ENCODE measurements around the gene MSH5. TPM values are rescaled to one million over a fixed set of nuclear protein-coding genes. Genes with fewer than 3 reads are reported as not detected.

Gene MSH5
- total RNA-seq, 1 experiment from 2014 or later: 43.1 TPM

DNA sequence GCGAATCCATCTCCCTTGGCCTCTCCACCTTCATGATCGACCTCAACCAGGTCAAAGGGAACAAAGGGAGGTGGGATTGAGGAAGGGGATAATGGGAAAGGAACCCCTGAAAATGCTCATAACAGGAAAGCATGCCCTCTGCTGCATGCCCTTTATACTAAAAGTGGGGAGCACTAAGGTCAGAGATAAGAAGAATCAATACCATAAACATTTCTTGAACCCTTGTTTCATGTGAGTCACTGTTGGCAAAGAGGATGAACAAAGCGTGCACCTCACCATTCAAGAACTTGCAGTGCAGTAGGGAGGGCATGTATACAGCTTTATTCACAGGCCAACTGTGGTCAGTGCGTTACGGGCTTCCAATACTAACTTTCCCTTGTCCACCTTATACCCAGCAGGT is 21.0 kb downstream of the MSH5 start:
- TF ChIP-seq CTCF (IDR thresholded peaks at IDR 0.05) (no peak), KAT7 (CRISPR knock-in tag; IDR thresholded peaks at IDR 0.05; ENCODE audit: borderline replicate concordance) (no peak), JUN (CRISPR knock-in tag; IDR thresholded peaks at IDR 0.05) (no peak), USF1 (CRISPR knock-in tag; IDR thresholded peaks at IDR 0.05) (no peak), FOXJ3 (CRISPR knock-in tag; IDR thresholded peaks at IDR 0.05; ENCODE audit: borderline replicate concordance) (no peak), SMAD4 (CRISPR knock-in tag; IDR thresholded peaks at IDR 0.05) (no peak), EMX1 (CRISPR knock-in tag; IDR thresholded peaks at IDR 0.05) (no peak), FOXP4 (CRISPR knock-in tag; IDR thresholded peaks at IDR 0.05) (no peak), ZNF263 (CRISPR knock-in tag; IDR thresholded peaks at IDR 0.05; ENCODE audit: low read depth) (no peak), OVOL2 (CRISPR knock-in tag; IDR thresholded peaks at IDR 0.05; ENCODE audit: borderline replicate concordance) (no peak), ZNF671 (CRISPR knock-in tag; IDR thresholded peaks at IDR 0.05) (no peak), IRF2 (CRISPR knock-in tag; IDR thresholded peaks at IDR 0.05; ENCODE audit: borderline replicate concordance, low read depth) (no peak), NR3C1 (CRISPR knock-in tag; conservative IDR thresholded peaks at IDR 0.05; ENCODE audit: low read depth) (no peak), ZNF423 (CRISPR knock-in tag; IDR thresholded peaks at IDR 0.05) (no peak)
- TF ChIP-seq, protein P1, sequence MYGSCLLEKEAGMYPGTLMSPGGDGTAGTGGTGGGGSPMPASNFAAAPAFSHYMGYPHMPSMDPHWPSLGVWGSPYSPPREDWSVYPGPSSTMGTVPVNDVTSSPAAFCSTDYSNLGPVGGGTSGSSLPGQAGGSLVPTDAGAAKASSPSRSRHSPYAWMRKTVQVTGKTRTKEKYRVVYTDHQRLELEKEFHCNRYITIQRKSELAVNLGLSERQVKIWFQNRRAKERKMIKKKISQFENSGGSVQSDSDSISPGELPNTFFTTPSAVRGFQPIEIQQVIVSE (CRISPR knock-in tag; IDR thresholded peaks at IDR 0.05; ENCODE audit: borderline replicate concordance): no peak
- TF ChIP-seq, protein P2, sequence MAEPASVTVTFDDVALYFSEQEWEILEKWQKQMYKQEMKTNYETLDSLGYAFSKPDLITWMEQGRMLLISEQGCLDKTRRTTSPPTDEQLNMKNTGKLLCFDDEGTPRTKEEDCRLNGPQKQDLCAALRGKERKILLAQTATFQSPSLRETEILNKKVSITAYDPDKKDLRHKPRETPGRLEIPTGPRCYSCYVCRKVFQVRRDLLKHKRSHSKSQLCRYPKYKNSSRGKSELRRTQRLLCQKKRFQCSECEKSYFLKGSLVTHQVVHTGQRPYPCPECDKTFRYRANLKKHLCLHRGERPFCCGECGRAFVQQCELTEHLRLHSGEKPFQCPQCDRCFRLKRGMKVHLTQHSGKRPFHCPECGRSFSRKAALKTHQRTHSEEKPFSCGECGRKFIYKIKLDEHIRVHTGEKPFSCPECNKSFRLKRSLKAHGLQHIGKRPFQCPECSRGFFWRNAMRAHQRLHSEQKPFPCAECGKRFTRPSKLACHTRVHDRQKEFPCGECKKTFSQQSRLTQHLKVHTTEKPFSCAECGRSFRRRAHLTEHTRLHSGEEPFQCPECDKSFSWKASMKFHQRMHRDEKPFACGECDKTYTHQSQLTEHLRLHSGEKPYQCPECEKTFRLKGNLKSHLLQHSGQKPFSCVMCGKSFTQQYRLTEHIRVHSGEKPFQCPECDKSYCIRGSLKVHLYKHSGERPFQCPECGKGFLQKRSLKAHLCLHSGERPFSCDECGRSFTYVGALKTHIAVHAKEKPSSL (CRISPR knock-in tag; conservative IDR thresholded peaks at IDR 0.05): no peak
- Mint-ChIP-seq H3K4me1 (peaks cover 13% of the 10 kb centered on the region), H3K9me3 (no peaks in the 10 kb centered on the region), H3K27me3 (ENCODE audit: low read depth) (no peaks in the 10 kb centered on the region), H3K4me3 (no peak overlapping the region), H3K36me3 (peaks cover 25% of the 10 kb centered on the region), H3K27ac (no peak overlapping the region)
- POLR2A ChIA-PET: no interaction called here
- DNase-seq (ENCODE audit: low spot score) (no peak), ATAC-seq (no peak)
- CTCF ChIA-PET: interaction anchor here (1.8 kb wide), 1 partner anchor 9 kb away, joined by 8 read pairs; no protein-coding TSS in a partner anchor

- DNase-seq (ENCODE audit: low spot score) (no peak), ATAC-seq (no peak)
- no peaks in the 10 kb centered on the region for H3K27me3 Mint-ChIP-seq (ENCODE audit: low read depth)
- H3K36me3 Mint-ChIP-seq: peaks cover 25% of the 10 kb centered on the region
- no peak overlapping the region for H3K4me3 Mint-ChIP-seq
- ChIA-PET CTCF (interaction anchor here (1.8 kb wide), 1 partner anchor 9 kb away, joined by 8 read pairs; no protein-coding TSS in a partner anchor), POLR2A (no interaction called here)
- no peaks in the 10 kb centered on the region for H3K9me3 Mint-ChIP-seq
- no peak overlapping the region for H3K27ac Mint-ChIP-seq
- peaks cover 19% of the 10 kb centered on the region for H3K4me1 Mint-ChIP-seq
- TF ChIP-seq, protein P3, sequence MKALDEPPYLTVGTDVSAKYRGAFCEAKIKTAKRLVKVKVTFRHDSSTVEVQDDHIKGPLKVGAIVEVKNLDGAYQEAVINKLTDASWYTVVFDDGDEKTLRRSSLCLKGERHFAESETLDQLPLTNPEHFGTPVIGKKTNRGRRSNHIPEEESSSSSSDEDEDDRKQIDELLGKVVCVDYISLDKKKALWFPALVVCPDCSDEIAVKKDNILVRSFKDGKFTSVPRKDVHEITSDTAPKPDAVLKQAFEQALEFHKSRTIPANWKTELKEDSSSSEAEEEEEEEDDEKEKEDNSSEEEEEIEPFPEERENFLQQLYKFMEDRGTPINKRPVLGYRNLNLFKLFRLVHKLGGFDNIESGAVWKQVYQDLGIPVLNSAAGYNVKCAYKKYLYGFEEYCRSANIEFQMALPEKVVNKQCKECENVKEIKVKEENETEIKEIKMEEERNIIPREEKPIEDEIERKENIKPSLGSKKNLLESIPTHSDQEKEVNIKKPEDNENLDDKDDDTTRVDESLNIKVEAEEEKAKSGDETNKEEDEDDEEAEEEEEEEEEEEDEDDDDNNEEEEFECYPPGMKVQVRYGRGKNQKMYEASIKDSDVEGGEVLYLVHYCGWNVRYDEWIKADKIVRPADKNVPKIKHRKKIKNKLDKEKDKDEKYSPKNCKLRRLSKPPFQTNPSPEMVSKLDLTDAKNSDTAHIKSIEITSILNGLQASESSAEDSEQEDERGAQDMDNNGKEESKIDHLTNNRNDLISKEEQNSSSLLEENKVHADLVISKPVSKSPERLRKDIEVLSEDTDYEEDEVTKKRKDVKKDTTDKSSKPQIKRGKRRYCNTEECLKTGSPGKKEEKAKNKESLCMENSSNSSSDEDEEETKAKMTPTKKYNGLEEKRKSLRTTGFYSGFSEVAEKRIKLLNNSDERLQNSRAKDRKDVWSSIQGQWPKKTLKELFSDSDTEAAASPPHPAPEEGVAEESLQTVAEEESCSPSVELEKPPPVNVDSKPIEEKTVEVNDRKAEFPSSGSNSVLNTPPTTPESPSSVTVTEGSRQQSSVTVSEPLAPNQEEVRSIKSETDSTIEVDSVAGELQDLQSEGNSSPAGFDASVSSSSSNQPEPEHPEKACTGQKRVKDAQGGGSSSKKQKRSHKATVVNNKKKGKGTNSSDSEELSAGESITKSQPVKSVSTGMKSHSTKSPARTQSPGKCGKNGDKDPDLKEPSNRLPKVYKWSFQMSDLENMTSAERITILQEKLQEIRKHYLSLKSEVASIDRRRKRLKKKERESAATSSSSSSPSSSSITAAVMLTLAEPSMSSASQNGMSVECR (CRISPR knock-in tag; IDR thresholded peaks at IDR 0.05; ENCODE audit: borderline replicate concordance): no peak
- TF ChIP-seq TEAD1 (CRISPR knock-in tag; IDR thresholded peaks at IDR 0.05): no peak
- no peak for TF ChIP-seq MYBL2 (CRISPR knock-in tag; IDR thresholded peaks at IDR 0.05)
- no peak for TF ChIP-seq ZNF281 (CRISPR knock-in tag; IDR thresholded peaks at IDR 0.05)
Observed at GRCh38 chr6:31761343-31761742, 21.5 kb downstream of the MSH5 start.

Measured in WTC11 (cell line).